Stimulated activated CD4-positive, alpha-beta T cell treated with anti-CD3 and anti-CD28 coated beads, Interleukin-15, amount 100 ng/mL, for 24 hours (primary cell): ENCODE data around the gene SEMA3A.
"Not testable (repeated sequence)": the region's sequence is repeated elsewhere in the genome, so short reads cannot be mapped to it uniquely, and the experiment has no call there.

Experiments
- DNase-seq: peaks from one replicate; pipeline ENCODE4 v3.0.0-alpha.2; 2020

SEMA3A gene

DNA sequence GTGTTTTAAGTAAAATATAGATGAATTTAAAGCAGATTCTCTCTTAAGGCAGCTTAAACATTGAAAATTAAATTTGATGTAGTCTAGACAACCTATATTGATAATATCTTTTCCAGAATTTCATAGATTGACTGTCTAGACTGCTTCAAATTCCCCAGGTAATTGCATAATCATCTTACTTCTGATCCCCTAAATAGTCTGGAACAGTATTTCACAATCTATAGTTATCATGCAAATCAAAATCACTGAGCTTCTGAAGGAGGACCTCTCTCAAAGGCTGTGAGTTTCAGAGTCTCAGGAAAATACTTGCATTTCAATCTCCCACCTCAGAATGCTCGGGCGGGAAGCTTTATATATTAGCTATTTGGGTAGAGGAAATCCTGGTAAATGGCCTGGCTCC lies 87.3 kb downstream of the SEMA3A start:
- DNase-seq: no peak

GRCh38 chr7:84106291-84106690 lies 88.3 kb downstream of the SEMA3A start:
- DNase-seq: no peak

GRCh38 chr7:84105586-84105985 lies 89.0 kb downstream of the SEMA3A start:
- DNase-seq: no peak

DNA sequence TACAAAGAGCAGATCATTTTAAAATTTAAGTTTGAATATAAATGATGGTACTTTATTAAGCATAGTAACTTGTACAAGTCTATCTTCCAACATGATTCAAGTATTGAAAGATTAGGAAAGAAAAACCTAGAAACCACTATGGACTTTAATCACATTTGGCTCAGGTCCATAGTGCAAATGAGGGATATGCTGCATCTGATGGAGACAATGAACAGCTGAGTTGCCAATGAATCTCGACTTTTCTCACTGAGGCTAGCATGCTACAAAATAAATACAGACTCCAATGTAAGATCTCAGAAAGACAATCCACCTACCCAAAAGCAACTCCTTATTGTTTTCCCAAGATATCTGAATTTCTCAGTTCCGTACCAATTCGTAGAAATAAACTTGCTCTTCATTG lies 89.8 kb downstream of the SEMA3A start:
- DNase-seq: no peak

GRCh38 chr7:84102213-84102612 lies 92.4 kb downstream of the SEMA3A start:
- no peak for DNase-seq

DNA sequence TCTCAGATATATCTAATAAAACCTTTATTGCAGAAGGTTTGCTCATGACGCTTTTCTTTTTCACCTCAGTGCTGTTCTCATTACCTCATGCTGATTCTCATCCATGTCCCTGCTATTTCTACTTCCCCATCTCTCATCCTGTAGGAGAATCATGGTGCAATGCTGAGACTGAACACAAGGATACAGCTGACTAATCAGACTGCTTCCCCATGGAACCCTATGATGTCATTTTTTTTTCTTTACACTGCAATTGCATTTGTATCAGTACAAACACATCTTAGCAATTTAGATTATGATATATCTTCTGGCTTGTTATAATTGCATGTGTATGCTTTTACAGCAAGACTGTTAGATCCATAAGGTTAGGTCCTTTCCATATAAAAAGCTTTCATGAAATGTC lies 93.7 kb downstream of the SEMA3A start:
- DNase-seq: no peak

GRCh38 chr7:84095971-84096370 lies 98.6 kb downstream of the SEMA3A start:
- no peak for DNase-seq

GRCh38 chr7:84092207-84092606 lies 102.4 kb downstream of the SEMA3A start:
- no peak for DNase-seq

DNA sequence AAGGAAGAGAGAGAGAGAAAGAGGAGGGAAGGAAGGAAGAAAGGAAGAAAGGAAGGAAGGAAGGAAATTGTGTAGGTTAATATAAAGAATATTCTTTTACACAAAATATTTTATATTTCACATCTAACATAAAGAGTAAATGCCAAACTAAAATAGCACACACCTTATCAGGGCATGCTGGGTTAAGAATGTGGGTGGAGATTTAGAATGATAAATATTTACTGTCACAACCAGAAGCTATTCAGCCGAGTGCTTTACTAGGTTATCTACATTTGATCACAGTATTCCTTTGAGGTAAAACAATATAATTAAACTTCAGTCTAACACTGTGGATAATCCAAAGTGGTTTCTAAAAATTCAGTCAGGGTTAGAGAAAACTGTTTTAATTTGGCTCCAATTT lies 103.3 kb downstream of the SEMA3A start:
- DNase-seq: no peak

DNA sequence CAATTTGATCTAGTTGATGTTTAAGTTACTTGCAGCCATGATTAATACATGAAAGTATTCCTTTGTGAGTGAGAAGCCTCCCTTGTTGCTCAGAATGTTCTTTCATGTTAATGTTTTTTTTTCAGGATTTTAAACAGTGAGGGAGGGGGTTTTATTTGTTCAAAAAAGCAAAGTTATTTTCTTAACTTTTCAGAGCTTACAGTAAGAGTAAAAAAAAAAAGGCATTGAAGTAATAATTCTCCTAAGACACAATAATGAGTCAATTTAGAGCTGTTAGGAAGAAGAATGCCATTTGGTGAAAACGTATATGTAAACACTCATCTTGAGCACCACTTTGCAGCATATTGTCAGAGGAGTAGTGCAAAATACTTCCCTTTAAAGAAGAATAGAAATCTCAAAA lies 105.8 kb downstream of the SEMA3A start:
- DNase-seq: no peak

DNA sequence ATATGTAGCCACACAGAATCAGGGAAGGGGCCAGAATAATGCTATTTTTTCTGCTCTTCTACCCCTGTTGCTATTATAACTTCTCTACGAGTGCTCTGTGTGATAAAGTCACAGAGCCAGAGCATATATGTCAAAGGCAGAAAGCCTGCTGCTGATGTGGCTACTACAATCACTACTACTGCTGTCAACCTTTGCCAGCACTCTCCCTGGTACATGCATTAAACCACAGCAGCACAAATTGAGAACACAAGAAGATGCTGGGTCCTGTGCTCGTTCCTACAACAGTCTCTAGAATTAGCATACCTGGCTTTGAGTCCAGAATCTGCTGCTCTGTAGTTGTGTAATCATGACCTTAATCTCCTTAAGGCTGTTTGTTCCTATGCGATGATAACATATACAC lies 108.6 kb downstream of the SEMA3A start:
- DNase-seq: no peak

DNA sequence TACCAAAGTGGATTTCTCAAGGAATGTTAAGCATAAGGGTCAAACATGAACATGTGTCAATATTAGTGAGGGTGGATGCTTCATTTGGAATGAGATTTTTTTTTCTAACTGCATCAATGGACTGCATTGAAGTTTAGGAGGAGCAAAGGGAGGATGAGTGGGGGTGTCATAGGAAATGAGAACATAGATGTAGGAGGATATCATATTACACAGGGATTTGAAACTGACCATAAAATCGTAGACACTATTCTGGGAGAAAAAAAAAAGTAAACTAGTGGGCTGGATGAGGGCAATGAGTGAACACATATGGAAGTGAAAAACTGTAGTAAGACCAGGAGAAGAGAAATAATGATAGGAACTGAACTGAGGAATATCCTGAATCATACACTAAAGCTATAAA lies 109.4 kb downstream of the SEMA3A start:
- no peak for DNase-seq

DNA sequence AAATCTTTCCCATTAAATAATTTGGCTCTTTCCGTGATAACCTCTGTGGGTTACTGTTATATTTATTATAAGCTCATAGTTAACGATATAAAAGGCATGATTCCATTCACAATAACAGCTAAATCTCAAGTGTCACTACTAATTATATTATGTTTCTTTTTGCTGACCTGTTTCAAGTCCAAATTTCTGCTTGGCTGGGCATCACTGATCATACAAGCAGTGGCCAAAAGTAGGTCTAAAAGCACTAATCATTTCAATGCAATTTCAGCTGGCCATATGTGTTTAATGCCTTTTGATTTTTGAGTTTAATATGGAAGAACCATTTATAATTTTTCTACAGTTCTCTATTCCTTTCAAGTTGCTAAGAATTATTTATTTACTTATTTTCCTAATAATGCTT lies 110.7 kb downstream of the SEMA3A start:
- no peak for DNase-seq

GRCh38 chr7:84081973-84082522 lies 112.5 kb downstream of the SEMA3A start:
- DNase-seq: no peak

DNA sequence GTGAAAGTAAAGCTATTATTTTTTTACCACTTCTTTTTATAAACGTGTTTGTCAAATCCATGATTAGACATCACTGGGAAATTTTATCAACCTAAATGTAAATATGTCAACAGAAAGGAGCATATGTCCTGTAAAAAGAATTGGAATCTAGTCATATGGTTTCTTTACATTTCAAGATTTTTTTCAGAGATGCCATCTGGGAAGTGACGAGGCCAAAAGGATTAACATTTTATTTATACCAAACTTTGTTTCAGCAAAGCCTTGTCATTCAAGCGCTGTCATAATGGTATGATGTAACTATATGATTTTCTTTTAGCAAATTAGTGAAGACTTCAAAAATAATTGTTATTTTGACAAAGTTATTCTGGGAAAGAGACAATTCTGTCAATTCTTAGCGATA lies 117.3 kb downstream of the SEMA3A start:
- no peak for DNase-seq

DNA sequence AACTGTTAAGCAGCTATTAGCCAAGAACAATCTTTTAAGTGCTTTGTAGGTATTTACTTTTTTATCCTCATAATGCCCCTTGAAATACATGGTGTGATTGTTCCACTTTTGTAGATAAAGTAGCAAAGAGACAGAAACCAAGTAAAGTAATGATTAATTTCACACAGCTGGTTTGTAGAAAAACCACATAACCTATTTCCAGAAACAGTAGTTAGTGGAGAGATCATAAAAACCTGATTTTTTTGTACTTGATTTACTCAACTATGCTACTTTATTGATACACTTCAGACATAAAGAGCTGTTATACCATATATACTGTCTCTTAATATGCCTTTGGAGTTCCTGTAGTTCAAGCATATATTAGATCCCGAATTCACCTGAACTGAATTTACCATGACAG lies 118.4 kb downstream of the SEMA3A start:
- no peak for DNase-seq

DNA sequence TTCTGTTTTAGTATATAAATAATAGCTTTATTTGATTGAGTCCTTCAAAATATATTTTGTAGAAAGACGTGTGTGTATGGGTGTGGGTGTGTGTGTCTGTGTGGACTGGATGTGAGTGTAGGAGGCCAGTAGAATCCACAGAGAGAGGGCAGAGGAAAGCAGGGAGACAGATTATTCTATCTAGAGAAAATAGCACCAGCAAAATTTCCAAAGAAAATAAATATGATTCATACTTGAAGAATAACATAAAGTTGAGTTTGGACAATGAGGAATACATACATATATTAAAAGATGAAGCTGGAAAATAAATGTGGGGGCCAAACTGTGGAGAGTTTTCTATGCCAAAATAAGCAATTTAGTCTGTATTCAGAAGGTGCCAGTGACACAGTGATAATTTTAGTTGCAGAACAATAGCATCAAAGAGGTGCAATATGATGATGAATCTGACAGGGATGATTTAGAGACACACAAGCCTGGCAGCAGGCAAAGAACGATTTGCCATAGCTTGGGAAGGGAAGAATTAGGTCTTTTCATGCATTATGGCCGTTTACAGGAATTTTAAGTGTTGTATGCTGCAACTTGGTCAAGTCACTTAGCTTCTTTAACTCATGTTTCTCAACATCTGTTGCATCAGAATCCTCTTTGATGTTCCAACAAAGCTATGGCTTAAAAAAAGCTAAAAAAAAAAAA lies 121.3 kb downstream of the SEMA3A start:
- no peak for DNase-seq

DNA sequence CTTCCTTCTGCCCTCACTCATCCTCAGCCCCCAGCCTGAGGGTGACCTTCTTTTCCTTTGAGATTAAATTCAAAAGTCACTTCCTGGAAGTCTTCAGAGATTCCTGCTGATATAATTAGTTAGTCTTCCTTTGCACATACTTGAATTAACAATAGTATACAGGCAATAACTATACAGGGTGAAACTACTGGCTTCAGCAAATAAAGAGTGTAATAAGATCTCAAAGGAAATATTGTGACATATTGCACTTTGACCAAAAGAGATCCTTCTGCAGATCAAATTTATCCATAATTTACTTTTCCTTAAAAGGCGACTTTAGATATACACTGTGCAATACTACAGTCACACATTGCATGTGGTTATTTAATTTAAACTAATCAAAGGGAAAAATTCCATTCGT lies 123.8 kb downstream of the SEMA3A start:
- DNase-seq: no peak

- no peak for DNase-seq
Observed at GRCh38 chr7:84069999-84070500, 124.5 kb downstream of the SEMA3A start.

DNA sequence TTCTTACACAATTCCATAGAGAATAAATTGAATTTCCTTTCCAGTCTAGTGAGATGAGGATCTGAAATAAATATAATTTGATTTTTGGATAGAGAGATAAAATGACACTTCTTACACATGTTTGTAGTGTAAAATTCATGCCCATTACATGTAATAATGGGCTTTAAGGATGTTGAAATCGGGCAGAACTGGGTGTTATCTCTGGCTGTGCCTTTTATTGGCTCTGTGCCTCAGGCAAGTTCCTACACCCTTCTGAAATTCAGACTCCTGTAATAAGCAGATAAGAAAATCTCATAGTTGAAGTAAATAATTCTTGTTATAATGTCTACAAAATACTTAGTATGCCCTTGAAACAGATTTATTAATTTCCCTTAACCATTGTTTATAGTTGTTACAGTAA lies 125.6 kb downstream of the SEMA3A start:
- DNase-seq: no peak

- DNase-seq: not testable (repeated sequence)
Observed at GRCh38 chr7:84062489-84062901, 132.1 kb downstream of the SEMA3A start.

- DNase-seq: no peak
Observed at GRCh38 chr7:84060760-84061261, 133.8 kb downstream of the SEMA3A start.

GRCh38 chr7:84060000-84060399 lies 134.6 kb downstream of the SEMA3A start:
- no peak for DNase-seq

DNA sequence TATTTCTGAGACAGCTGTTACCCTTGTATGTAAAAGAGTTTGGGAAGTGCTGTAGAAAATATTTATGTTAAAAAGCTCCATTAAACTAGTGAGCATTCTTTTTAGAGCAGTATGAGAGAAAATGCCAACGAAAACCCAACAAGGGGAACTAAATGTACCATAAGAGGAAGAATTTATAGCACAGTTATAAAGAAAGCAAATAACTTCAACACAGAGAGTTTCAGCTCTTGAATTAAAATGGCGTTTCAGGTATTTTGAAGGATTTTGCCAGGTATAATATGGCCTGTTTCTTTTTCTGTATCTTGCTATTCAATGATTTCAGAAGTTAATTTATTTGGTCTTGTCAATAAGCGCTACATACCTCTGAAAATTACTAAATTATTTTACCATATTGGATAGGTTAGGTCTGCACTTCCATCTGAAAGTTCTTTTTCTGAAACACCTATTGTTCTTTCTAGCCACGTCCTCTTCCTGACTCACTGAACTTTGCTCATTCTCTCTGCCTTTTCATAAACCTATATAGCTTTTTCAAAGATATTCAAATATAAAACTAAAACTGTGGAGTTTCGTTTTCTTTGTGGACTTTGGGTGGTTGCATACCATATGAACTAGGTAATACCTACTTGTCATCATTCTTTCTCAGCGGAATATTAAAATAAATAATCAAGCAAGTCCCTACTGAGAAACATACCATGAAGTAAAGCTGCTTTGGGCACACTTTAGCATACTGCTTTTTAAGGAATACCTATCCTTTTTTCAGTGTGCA lies 136.1 kb downstream of the SEMA3A start:
- DNase-seq: no peak
